Keratinocyte (primary cell): ENCODE data around the gene MS4A15.

Source experiments
- EZH2 ChIP-seq: IDR thresholded peaks from one replicate; pipeline ENCODE4 v1.6.1; 2012; ENCODE audit warnings: inconsistent platforms, mild to moderate bottlenecking, low read length, moderate library complexity
- TF ChIP-seq, protein P1 (sequence below), 3 experiments: IDR thresholded peaks in 1 of 3; conservative IDR thresholded peaks in 1 of 3; optimal IDR thresholded peaks in 1 of 3; 2 replicates in 2 of 3; 3 replicates in 1 of 3; pipeline versions ENCODE3 to v1.5.1; 2011; ENCODE audit warnings: low read length in 3 of 3, mild to moderate bottlenecking in 3 of 3, moderate library complexity in 2 of 3, control low read depth in 1 of 3, inconsistent platforms in 1 of 3; ENCODE audit not compliant: insufficient read depth in 2 of 3; ENCODE audit errors: extremely low read depth in 1 of 3

DNA sequence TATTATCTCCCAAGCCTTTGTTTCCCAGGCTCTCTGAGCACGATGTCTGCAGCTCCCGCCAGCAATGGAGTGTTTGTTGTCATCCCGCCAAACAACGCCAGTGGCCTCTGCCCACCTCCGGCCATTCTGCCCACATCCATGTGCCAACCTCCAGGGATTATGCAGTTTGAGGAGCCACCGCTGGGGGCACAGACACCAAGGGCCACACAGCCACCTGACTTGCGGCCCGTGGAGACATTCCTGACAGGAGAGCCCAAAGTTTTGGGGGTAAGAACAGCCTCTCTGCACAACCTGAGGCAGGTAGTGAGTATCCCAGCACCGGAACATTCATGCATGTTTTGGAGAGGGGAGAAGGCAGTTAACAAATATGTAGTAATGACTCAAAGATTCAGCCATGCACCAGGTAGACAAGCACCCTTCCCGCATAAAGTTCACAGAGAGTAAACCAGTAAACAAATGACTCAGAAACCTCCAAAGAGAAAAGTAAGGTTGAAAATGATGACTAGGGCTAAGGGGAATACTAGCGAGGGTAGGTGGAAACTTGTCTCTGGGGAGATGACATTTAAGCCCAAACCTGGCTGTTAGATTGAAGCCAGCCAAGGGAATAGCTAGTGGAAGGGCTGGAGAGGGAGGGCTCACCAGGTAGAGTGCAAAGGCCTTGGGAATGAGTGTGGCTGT is 7.2 kb downstream of the MS4A15 start:
- TF ChIP-seq, protein P1, sequence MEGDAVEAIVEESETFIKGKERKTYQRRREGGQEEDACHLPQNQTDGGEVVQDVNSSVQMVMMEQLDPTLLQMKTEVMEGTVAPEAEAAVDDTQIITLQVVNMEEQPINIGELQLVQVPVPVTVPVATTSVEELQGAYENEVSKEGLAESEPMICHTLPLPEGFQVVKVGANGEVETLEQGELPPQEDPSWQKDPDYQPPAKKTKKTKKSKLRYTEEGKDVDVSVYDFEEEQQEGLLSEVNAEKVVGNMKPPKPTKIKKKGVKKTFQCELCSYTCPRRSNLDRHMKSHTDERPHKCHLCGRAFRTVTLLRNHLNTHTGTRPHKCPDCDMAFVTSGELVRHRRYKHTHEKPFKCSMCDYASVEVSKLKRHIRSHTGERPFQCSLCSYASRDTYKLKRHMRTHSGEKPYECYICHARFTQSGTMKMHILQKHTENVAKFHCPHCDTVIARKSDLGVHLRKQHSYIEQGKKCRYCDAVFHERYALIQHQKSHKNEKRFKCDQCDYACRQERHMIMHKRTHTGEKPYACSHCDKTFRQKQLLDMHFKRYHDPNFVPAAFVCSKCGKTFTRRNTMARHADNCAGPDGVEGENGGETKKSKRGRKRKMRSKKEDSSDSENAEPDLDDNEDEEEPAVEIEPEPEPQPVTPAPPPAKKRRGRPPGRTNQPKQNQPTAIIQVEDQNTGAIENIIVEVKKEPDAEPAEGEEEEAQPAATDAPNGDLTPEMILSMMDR (optimal IDR thresholded peaks at IDR 0.05 in 1 of 3, IDR thresholded peaks at IDR 0.05 in 1 of 3, conservative IDR thresholded peaks at IDR 0.05 in 1 of 3; ENCODE audit: extremely low read depth in 1 of 3, insufficient read depth in 2 of 3, low read length in 3 of 3), result no peak
- TF ChIP-seq EZH2, result no peak
